ENCODE measurements around the gene REXO1.

Gene REXO1

DNA sequence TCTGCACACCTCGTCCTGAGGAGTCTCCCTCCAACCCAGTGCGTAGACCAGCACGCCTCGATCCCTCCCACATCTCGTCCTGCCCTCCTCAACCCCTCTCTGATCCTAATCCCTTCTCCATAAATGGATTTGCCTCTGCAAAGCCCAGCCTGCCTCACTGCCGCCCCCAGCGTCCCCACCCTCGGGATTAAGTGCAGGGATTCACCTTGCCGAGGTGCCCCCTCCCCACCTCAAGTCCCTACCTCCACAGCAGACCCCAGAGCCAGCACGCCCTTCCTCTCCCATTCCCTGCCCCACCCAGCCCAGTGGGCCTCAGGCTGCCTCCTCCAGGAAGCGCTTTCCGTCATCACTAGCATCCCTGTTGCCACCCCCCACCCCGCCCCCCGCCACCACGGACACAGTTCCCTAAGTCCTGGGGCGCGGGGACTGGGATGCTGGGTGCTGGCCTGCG, 11.1 kb upstream of the REXO1 start:
- no peak overlapping the region for H3K4me3 ChIP-seq (ENCODE audit: low read depth, low read length)
- TF ChIP-seq IKZF3 (tag by site-specific recombination; IDR thresholded peaks at IDR 0.05) (peak; percentile 79), SP2 (tag by site-specific recombination; IDR thresholded peaks at IDR 0.05) (peak; percentile 69), ZNF561 (tag by site-specific recombination; IDR thresholded peaks at IDR 0.05; ENCODE audit: borderline replicate concordance) (no peak), ZFHX2 (tag by site-specific recombination; conservative IDR thresholded peaks at IDR 0.05) (peak; percentile 92), SP7 (tag by site-specific recombination; IDR thresholded peaks at IDR 0.05) (peak; percentile 40), ZNF624 (tag by site-specific recombination; IDR thresholded peaks at IDR 0.05) (no peak), GLIS2 (tag by site-specific recombination; IDR thresholded peaks at IDR 0.05) (no peak), BCL11A (tag by site-specific recombination; IDR thresholded peaks at IDR 0.05; ENCODE audit: low read depth) (no peak), ZBTB48 (tag by site-specific recombination; IDR thresholded peaks at IDR 0.05) (peak; percentile 26; the same call in 1 of the 2 replicates), KLF8 (tag by site-specific recombination; IDR thresholded peaks at IDR 0.05) (peak; percentile 58; the same call in 1 of the 2 replicates), SP3 (tag by site-specific recombination; IDR thresholded peaks at IDR 0.05) (0 out of 2 replicates have a peak, but pooled peaks have one; percentile 29), GFI1B (tag by site-specific recombination; IDR thresholded peaks at IDR 0.05) (no peak), ZNF133 (tag by site-specific recombination; IDR thresholded peaks at IDR 0.05) (no peak), ZNF426 (tag by site-specific recombination; IDR thresholded peaks at IDR 0.05) (no peak), WT1 (tag by site-specific recombination; IDR thresholded peaks at IDR 0.05) (peak; percentile 74), ZNF366 (tag by site-specific recombination; conservative IDR thresholded peaks at IDR 0.05) (peak; percentile 55), MYNN (tag by site-specific recombination; IDR thresholded peaks at IDR 0.05; ENCODE audit: borderline replicate concordance) (no peak), ZNF600 (tag by site-specific recombination; IDR thresholded peaks at IDR 0.05) (peak; percentile 99), ZNF391 (tag by site-specific recombination; IDR thresholded peaks at IDR 0.05; ENCODE audit: borderline replicate concordance, low read depth) (no peak), ZNF76 (tag by site-specific recombination; IDR thresholded peaks at IDR 0.05; ENCODE audit: borderline replicate concordance, low read depth) (peak; percentile 14; the same call in 1 of the 2 replicates), ZBTB17 (tag by site-specific recombination; IDR thresholded peaks at IDR 0.05) (peak; percentile 59), ZNF138 (tag by site-specific recombination; IDR thresholded peaks at IDR 0.05; ENCODE audit: borderline replicate concordance) (no peak)
- TF ChIP-seq, protein P1, sequence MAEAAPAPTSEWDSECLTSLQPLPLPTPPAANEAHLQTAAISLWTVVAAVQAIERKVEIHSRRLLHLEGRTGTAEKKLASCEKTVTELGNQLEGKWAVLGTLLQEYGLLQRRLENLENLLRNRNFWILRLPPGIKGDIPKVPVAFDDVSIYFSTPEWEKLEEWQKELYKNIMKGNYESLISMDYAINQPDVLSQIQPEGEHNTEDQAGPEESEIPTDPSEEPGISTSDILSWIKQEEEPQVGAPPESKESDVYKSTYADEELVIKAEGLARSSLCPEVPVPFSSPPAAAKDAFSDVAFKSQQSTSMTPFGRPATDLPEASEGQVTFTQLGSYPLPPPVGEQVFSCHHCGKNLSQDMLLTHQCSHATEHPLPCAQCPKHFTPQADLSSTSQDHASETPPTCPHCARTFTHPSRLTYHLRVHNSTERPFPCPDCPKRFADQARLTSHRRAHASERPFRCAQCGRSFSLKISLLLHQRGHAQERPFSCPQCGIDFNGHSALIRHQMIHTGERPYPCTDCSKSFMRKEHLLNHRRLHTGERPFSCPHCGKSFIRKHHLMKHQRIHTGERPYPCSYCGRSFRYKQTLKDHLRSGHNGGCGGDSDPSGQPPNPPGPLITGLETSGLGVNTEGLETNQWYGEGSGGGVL (tag by site-specific recombination; IDR thresholded peaks at IDR 0.05), result no peak
- TF ChIP-seq, protein P2, sequence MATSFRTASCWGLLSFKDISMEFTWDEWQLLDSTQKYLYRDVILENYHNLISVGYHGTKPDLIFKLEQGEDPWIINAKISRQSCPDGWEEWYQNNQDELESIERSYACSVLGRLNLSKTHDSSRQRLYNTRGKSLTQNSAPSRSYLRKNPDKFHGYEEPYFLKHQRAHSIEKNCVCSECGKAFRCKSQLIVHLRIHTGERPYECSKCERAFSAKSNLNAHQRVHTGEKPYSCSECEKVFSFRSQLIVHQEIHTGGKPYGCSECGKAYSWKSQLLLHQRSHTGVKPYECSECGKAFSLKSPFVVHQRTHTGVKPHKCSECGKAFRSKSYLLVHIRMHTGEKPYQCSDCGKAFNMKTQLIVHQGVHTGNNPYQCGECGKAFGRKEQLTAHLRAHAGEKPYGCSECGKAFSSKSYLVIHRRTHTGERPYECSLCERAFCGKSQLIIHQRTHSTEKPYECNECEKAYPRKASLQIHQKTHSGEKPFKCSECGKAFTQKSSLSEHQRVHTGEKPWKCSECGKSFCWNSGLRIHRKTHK (tag by site-specific recombination; IDR thresholded peaks at IDR 0.05), result no peak
- TF ChIP-seq, protein P3, sequence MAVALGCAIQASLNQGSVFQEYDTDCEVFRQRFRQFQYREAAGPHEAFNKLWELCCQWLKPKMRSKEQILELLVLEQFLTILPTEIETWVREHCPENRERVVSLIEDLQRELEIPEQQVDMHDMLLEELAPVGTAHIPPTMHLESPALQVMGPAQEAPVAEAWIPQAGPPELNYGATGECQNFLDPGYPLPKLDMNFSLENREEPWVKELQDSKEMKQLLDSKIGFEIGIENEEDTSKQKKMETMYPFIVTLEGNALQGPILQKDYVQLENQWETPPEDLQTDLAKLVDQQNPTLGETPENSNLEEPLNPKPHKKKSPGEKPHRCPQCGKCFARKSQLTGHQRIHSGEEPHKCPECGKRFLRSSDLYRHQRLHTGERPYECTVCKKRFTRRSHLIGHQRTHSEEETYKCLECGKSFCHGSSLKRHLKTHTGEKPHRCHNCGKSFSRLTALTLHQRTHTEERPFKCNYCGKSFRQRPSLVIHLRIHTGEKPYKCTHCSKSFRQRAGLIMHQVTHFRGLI (tag by site-specific recombination; IDR thresholded peaks at IDR 0.05), result no peak
- TF ChIP-seq, protein P4, sequence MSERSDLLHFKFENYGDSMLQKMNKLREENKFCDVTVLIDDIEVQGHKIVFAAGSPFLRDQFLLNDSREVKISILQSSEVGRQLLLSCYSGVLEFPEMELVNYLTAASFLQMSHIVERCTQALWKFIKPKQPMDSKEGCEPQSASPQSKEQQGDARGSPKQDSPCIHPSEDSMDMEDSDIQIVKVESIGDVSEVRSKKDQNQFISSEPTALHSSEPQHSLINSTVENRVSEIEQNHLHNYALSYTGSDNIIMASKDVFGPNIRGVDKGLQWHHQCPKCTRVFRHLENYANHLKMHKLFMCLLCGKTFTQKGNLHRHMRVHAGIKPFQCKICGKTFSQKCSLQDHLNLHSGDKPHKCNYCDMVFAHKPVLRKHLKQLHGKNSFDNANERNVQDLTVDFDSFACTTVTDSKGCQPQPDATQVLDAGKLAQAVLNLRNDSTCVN (tag by site-specific recombination; optimal IDR thresholded peaks at IDR 0.05), result peak; percentile 2
- TF ChIP-seq, protein P5, sequence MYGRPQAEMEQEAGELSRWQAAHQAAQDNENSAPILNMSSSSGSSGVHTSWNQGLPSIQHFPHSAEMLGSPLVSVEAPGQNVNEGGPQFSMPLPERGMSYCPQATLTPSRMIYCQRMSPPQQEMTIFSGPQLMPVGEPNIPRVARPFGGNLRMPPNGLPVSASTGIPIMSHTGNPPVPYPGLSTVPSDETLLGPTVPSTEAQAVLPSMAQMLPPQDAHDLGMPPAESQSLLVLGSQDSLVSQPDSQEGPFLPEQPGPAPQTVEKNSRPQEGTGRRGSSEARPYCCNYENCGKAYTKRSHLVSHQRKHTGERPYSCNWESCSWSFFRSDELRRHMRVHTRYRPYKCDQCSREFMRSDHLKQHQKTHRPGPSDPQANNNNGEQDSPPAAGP (tag by site-specific recombination; IDR thresholded peaks at IDR 0.05), result peak; percentile 85
- TF ChIP-seq, protein P6, sequence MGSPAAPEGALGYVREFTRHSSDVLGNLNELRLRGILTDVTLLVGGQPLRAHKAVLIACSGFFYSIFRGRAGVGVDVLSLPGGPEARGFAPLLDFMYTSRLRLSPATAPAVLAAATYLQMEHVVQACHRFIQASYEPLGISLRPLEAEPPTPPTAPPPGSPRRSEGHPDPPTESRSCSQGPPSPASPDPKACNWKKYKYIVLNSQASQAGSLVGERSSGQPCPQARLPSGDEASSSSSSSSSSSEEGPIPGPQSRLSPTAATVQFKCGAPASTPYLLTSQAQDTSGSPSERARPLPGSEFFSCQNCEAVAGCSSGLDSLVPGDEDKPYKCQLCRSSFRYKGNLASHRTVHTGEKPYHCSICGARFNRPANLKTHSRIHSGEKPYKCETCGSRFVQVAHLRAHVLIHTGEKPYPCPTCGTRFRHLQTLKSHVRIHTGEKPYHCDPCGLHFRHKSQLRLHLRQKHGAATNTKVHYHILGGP (tag by site-specific recombination; IDR thresholded peaks at IDR 0.05), result no peak
- TF ChIP-seq, protein P7, sequence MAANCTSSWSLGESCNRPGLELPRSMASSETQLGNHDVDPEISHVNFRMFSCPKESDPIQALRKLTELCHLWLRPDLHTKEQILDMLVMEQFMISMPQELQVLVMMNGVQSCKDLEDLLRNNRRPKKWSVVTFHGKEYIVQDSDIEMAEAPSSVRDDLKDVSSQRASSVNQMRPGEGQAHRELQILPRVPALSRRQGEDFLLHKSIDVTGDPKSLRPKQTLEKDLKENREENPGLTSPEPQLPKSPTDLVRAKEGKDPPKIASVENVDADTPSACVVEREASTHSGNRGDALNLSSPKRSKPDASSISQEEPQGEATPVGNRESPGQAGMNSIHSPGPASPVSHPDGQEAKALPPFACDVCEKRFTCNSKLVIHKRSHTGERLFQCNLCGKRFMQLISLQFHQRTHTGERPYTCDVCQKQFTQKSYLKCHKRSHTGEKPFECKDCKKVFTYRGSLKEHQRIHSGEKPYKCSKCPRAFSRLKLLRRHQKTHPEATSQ (tag by site-specific recombination; IDR thresholded peaks at IDR 0.05), result 0 out of 2 replicates have a peak, but pooled peaks have one; percentile 10

More for the DNA sequence above, 11.1 kb upstream of the REXO1 start:
- ChIA-PET POLR2A (no interaction called here), CTCF (no interaction called here)
- Histone ChIP-seq H3K36me3 (ENCODE audit: control insufficient read depth in 2 of 2, insufficient read depth in 1 of 2, low read length in 2 of 2) (no peaks in the 10 kb centered on the region), H3K9me3 (ENCODE audit: control insufficient read depth, insufficient read depth, low read depth, low read length) (no peaks in the 10 kb centered on the region), H3K27ac (ENCODE audit: extremely low read depth, low read depth, low read length) (no peak overlapping the region), H3K4me1 (ENCODE audit: control insufficient read depth, insufficient read depth, low read length) (peaks cover 24% of the 10 kb centered on the region)

All from HEK293 (cell line).